Activated B cell treated with CpG ODN at 0.5 μM for 24 hours (primary cell): Measurements from ENCODE around the gene SDHA. TPM values are rescaled to one million over a fixed set of nuclear protein-coding genes. Genes with fewer than 3 reads are reported as not detected.

Experiments
- ATAC-seq: fragments of 200-7000 bp; cut with Tn5 transposase; one replicate; pipeline ENCODE4 v1.10.0; 2021; ENCODE audit warnings: low read depth, mild to moderate bottlenecking, moderate library complexity
- CTCF ChIA-PET: fragments of 350-600 bp; sonication (Branson Sonifier 250); formaldehyde crosslinking; loops from one replicate; lab custom pipeline; 2021; ENCODE audit warnings: antibody characterized with exemption; lab: Charles Lee
- POLR2A ChIA-PET: fragments of 350-600 bp; sonication (Branson Sonifier 250); formaldehyde crosslinking; loops from one replicate; lab custom pipeline; 2021; ENCODE audit warnings: antibody characterized with exemption; lab: Charles Lee
- DNase-seq: peaks from one replicate; pipeline ENCODE4 v3.0.0; 2022
- H3K27ac Mint-ChIP-seq: one replicate; pipeline ENCODE4 v1.8.0; 2020; ENCODE audit warnings: mixed read lengths
- H3K27me3 Mint-ChIP-seq: one replicate; pipeline ENCODE4 v1.8.0; 2021; ENCODE audit warnings: mixed read lengths
- H3K36me3 Mint-ChIP-seq: one replicate; pipeline ENCODE4 v1.8.0; 2021; ENCODE audit warnings: low read depth, mixed read lengths
- H3K4me1 Mint-ChIP-seq: one replicate; pipeline ENCODE4 v1.8.0; 2021; ENCODE audit warnings: mixed read lengths
- H3K4me3 Mint-ChIP-seq: one replicate; pipeline ENCODE4 v1.8.0; 2020; ENCODE audit warnings: mild to moderate bottlenecking, mixed read lengths
- H3K9me3 Mint-ChIP-seq: one replicate; pipeline ENCODE4 v1.8.0; 2020; ENCODE audit warnings: mixed read lengths
- CTCF ChIP-seq: fragments of 200-600 bp; IDR thresholded peaks from one replicate; pipeline ENCODE4 v1.8.0; 2022; ENCODE audit warnings: antibody characterized with exemption, mild to moderate bottlenecking
- intact Hi-C: fragments of 100-400 bp; cut with micrococcal nuclease; formaldehyde crosslinking; loops from one replicate; pipeline ENCODE4 v1.15.1; 2024
- total RNA-seq: library from RNA; stranded (reverse); gene quantifications from 2 replicates; pipeline ENCODE4 v1.2.3, GENCODE V29; 2022

Gene SDHA
- total RNA-seq, 1 donor from 2014 or later = 95.7 TPM

- Mint-ChIP-seq H3K36me3 (peaks cover 50% of the 10 kb centered on the region), H3K4me1 (peaks cover 16% of the 10 kb centered on the region), H3K4me3 (no peak overlapping the region), H3K27me3 (no peaks in the 10 kb centered on the region), H3K9me3 (no peaks in the 10 kb centered on the region), H3K27ac (no peak overlapping the region)
- DNase-seq (no peak), ATAC-seq (no peak)
- CTCF ChIA-PET = no interaction called here
- TF ChIP-seq CTCF = no peak
- POLR2A ChIA-PET = no interaction called here
- intact Hi-C loops = no loop called here
Measured at GRCh38 chr5:204001-204400, 14.1 kb upstream of the SDHA start.

GRCh38 chr5:204462-204861, 13.7 kb upstream of the SDHA start:
- CTCF ChIA-PET = no interaction called here
- no peaks in the 10 kb centered on the region for H3K27me3 Mint-ChIP-seq

GRCh38 chr5:204966-205670, 13.0 kb upstream of the SDHA start:
- DNase-seq (no peak), ATAC-seq (no peak)
- Mint-ChIP-seq H3K4me1 (peaks cover 20% of the 10 kb centered on the region), H3K27ac (no peak overlapping the region), H3K9me3 (no peaks in the 10 kb centered on the region), H3K36me3 (peaks cover 50% of the 10 kb centered on the region), H3K27me3 (no peaks in the 10 kb centered on the region), H3K4me3 (no peak overlapping the region)
- CTCF ChIA-PET = interaction anchor here (0.7 kb wide), 1 partner anchor 9 kb away, joined by 3 read pairs; no protein-coding TSS in a partner anchor
- intact Hi-C loops = no loop called here
- POLR2A ChIA-PET = no interaction called here
- TF ChIP-seq CTCF = no peak

More at GRCh38 chr5:204462-204861, 13.7 kb upstream of the SDHA start:
- POLR2A ChIA-PET = no interaction called here
- no peak overlapping the region for H3K4me3 Mint-ChIP-seq
- H3K9me3 Mint-ChIP-seq = no peaks in the 10 kb centered on the region
- peaks cover 50% of the 10 kb centered on the region for H3K36me3 Mint-ChIP-seq
- peaks cover 16% of the 10 kb centered on the region for H3K4me1 Mint-ChIP-seq
- intact Hi-C loops = no loop called here
- no peak overlapping the region for H3K27ac Mint-ChIP-seq
- no peak for DNase-seq
- ATAC-seq = no peak
- TF ChIP-seq CTCF = no peak

- intact Hi-C loops = no loop called here
- Mint-ChIP-seq H3K36me3 (peaks cover 53% of the 10 kb centered on the region), H3K4me1 (peaks cover 14% of the 10 kb centered on the region), H3K9me3 (no peaks in the 10 kb centered on the region), H3K27me3 (no peaks in the 10 kb centered on the region), H3K4me3 (no peak overlapping the region), H3K27ac (no peak overlapping the region)
- ChIA-PET CTCF (no interaction called here), POLR2A (no interaction called here)
- DNase-seq (no peak), ATAC-seq (no peak)
- no peak for TF ChIP-seq CTCF
Measured at GRCh38 chr5:206406-206805, 11.7 kb upstream of the SDHA start.

- DNase-seq (no peak), ATAC-seq (no peak)
- Mint-ChIP-seq H3K27ac (no peak overlapping the region), H3K4me3 (no peak overlapping the region), H3K27me3 (no peaks in the 10 kb centered on the region), H3K9me3 (no peaks in the 10 kb centered on the region), H3K36me3 (peaks cover 53% of the 10 kb centered on the region), H3K4me1 (peaks cover 8% of the 10 kb centered on the region)
- ChIA-PET POLR2A (no interaction called here), CTCF (no interaction called here)
- intact Hi-C loops = no loop called here
- TF ChIP-seq CTCF = no peak
Measured at GRCh38 chr5:206927-207536, 11.1 kb upstream of the SDHA start.
